Lower lobe of right lung (tissue), 2 donors: ENCODE measurements around the gene GPRC6A. TPM values are rescaled to one million over a fixed set of nuclear protein-coding genes. Genes with fewer than 3 reads are reported as not detected.

Experiments
- ATAC-seq, 2 donors: fragments of 200-7000 bp; cut with Tn5 transposase; one replicate each; pipeline ENCODE4 v1.9.1; 2020 to 2022; ENCODE audit warnings: mild to moderate bottlenecking in 2 of 2, moderate library complexity in 2 of 2
- DNase-seq: peaks from one replicate; pipeline ENCODE4 v3.0.0-alpha.2; 2020
- H3K27ac ChIP-seq: fragments of 200-600 bp; one replicate; pipeline ENCODE4 v1.8.0; 2022
- H3K27me3 ChIP-seq: fragments of 200-600 bp; one replicate; pipeline ENCODE4 v1.8.0; 2022; ENCODE audit warnings: low read depth
- H3K36me3 ChIP-seq: fragments of 200-600 bp; one replicate; pipeline ENCODE4 v1.8.0; 2022; ENCODE audit warnings: mild to moderate bottlenecking
- H3K4me1 ChIP-seq: fragments of 200-600 bp; one replicate; pipeline ENCODE4 v1.8.0; 2022
- H3K4me3 ChIP-seq: fragments of 200-600 bp; one replicate; pipeline ENCODE4 v1.8.0; 2022; ENCODE audit warnings: mild to moderate bottlenecking
- H3K9me3 ChIP-seq: fragments of 200-600 bp; one replicate; pipeline ENCODE4 v1.8.0; 2022
- intact Hi-C: fragments of 100-400 bp; cut with DNase I; formaldehyde crosslinking; loops from one replicate; pipeline ENCODE4 v1.11.0; 2022
- total RNA-seq: library from RNA; stranded (reverse); fragmentation: NEBNext Ultra II Directional; extraction: Animal tissue kit (Norgen Biotek cat#: 25700); gene quantifications from one replicate; pipeline ENCODE4 v1.2.1, GENCODE V29; 2021
- TF ChIP-seq, protein P1 (sequence below): fragments of 200-600 bp; IDR thresholded peaks from one replicate; pipeline ENCODE4 v1.8.0; 2022; ENCODE audit warnings: antibody characterized with exemption, mild to moderate bottlenecking
- donor health status: DM: no; HTN: yes; CAD: no; lungs with severe emphysema.

The GPRC6A gene
- total RNA-seq, 1 donor from 2014 or later, result not detected

DNA sequence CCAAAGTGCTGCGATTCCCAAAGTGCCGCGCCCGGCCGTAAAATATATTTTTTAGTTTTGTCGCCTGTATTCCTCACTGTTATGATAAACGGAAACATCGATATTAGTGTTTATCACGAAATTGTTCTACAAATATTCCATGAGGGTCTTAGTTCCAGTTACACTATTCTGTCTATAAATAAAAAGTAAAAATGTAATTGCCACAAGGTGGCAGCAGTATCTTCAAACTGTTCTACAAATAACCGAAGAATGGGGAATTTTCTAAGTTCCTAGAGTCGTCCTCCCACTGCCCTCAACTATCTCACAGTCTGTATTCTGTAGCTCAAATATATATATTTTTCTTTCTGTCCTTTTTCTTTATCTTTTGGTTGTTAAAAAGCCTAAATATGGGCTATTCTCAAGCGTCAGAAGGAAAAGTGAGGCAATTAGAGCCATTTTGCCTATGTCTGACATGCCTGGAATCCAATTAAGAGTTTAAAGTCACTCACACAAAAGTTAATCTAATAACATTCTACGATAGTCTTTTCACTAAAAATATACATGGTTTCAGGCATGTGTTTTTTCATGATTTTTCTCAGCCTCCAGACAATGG, 49.2 kb downstream of the GPRC6A start:
- TF ChIP-seq, protein P1, sequence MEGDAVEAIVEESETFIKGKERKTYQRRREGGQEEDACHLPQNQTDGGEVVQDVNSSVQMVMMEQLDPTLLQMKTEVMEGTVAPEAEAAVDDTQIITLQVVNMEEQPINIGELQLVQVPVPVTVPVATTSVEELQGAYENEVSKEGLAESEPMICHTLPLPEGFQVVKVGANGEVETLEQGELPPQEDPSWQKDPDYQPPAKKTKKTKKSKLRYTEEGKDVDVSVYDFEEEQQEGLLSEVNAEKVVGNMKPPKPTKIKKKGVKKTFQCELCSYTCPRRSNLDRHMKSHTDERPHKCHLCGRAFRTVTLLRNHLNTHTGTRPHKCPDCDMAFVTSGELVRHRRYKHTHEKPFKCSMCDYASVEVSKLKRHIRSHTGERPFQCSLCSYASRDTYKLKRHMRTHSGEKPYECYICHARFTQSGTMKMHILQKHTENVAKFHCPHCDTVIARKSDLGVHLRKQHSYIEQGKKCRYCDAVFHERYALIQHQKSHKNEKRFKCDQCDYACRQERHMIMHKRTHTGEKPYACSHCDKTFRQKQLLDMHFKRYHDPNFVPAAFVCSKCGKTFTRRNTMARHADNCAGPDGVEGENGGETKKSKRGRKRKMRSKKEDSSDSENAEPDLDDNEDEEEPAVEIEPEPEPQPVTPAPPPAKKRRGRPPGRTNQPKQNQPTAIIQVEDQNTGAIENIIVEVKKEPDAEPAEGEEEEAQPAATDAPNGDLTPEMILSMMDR, result peak; percentile 41
- H3K9me3 ChIP-seq, result no peaks in the 10 kb centered on the region
- no peak overlapping the region for H3K27ac ChIP-seq
- intact Hi-C loops, result no loop called here
- no peak overlapping the region for H3K4me3 ChIP-seq
- ATAC-seq (no peak), DNase-seq (no peak)
- no peaks in the 10 kb centered on the region for H3K27me3 ChIP-seq
- no peaks in the 10 kb centered on the region for H3K36me3 ChIP-seq
- no peaks in the 10 kb centered on the region for H3K4me1 ChIP-seq

DNA sequence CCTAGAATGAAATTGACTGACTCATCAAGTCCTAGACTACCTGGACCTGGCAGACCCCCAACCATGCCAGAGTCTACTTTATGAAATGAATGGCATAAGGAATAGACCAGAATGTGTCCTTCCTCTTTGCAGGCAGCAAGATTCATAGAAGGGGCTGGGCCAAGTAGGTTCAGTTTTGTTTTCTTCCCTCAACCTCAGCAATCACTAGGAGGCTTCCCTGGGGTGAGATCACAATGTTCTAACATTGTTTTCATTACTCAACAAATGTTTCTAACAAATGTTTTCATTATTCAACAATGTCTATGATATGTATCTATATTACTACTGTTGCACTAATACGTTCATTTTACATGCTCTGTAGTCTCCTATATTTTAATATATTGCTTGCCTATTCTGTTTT, 55.0 kb downstream of the GPRC6A start:
- no peaks in the 10 kb centered on the region for H3K4me1 ChIP-seq
- H3K4me3 ChIP-seq, result no peak overlapping the region
- H3K36me3 ChIP-seq, result no peaks in the 10 kb centered on the region
- intact Hi-C loops, result no loop called here
- no peak overlapping the region for H3K27ac ChIP-seq
- H3K27me3 ChIP-seq, result no peaks in the 10 kb centered on the region
- ATAC-seq (no peak), DNase-seq (no peak)
- no peaks in the 10 kb centered on the region for H3K9me3 ChIP-seq
- TF ChIP-seq, protein P1, result no peak

DNA sequence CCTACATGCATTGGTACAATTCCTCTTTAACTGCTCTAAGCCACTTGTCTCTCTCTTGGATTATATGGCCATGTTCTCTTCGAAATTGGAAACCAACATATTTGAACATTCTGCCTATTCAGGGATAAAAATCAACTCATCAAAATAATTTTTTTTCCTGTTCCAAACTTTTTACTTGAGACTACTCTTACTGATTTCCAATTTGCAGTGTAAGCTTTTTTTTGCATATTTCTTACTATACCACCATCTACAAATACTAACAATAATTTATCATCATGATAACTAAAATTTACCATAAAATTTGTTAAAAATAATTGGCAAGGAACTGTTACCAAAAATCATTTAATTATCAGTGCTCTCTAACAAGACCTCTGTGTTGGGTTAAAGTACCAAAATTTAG, 56.4 kb downstream of the GPRC6A start:
- TF ChIP-seq, protein P1, result no peak
- Histone ChIP-seq H3K27ac (no peak overlapping the region), H3K4me1 (no peaks in the 10 kb centered on the region), H3K27me3 (no peaks in the 10 kb centered on the region), H3K9me3 (no peaks in the 10 kb centered on the region), H3K36me3 (no peaks in the 10 kb centered on the region), H3K4me3 (no peak overlapping the region)
- ATAC-seq (no peak), DNase-seq (no peak)
- intact Hi-C loops, result no loop called here

DNA sequence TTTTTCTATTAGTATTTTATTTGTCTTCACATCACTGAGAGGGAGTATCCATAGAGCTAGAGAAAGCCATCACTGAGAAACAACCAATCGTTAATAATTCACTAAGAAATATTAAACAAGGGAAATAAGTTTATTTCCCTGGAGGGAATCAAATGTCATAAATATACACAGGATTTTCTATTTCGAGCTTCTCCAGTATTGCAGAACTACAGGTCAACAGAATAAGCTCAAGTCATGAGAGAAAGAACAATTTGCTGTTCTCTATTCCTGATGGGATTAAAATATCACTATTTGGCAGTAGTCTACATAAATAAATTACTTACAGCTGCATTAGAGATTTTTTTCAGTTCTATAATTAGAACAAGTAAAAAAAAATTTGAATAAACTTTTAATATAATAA, 61.2 kb downstream of the GPRC6A start:
- TF ChIP-seq, protein P1, result no peak
- DNase-seq, result no peak
- ATAC-seq, result no peak
- Histone ChIP-seq H3K9me3 (no peaks in the 10 kb centered on the region), H3K4me3 (no peak overlapping the region), H3K27me3 (peaks cover 32% of the 10 kb centered on the region), H3K27ac (no peak overlapping the region), H3K4me1 (peaks cover 13% of the 10 kb centered on the region), H3K36me3 (no peaks in the 10 kb centered on the region)
- intact Hi-C loops, result no loop called here

DNA sequence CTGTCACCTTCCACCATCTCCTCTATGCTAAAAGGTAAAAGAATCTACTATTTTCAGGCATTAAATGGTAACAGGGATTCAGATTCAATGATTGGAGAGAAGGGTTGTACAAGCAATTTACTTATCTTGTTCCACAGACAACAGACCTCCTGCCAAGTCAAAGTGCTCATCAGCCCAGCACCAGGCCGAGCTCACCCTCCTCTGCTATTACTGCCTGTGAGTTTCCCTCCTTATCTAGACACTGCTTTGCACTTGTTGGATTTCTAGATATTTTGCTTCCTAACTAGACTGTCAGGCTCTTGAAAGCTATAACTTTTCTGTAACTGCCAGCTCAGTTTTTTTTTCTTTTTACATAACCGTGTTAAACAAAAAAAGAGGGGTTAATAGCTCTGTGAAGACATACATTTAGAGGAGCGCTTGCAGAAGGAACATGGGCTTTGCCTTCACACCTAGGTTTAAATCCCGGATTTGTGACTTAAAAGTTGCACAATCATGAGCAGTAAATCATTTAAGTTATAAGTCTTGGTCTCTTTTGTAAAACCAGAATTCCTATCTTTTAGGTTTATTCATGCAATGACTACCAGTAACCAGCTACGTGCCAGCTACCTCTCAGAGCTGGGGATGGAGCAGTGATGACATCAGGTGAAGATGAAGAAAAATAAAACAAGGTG, 62.2 kb downstream of the GPRC6A start:
- no peaks in the 10 kb centered on the region for H3K36me3 ChIP-seq
- H3K9me3 ChIP-seq, result no peaks in the 10 kb centered on the region
- peaks cover 32% of the 10 kb centered on the region for H3K27me3 ChIP-seq
- intact Hi-C loops, result no loop called here
- TF ChIP-seq, protein P1, result no peak
- DNase-seq (no peak), ATAC-seq (no peak)
- no peak overlapping the region for H3K27ac ChIP-seq
- peaks cover 13% of the 10 kb centered on the region for H3K4me1 ChIP-seq
- H3K4me3 ChIP-seq, result no peak overlapping the region
